GM18867 (cell line): ENCODE results near the gene LMTK2.
A peak's percentile ranks its signal among the peaks of the same experiment; 100 is the strongest.

Experiments
- ATAC-seq: cut with Tn5 transposase; IDR thresholded peaks from one replicate; pipeline ENCODE4 v1.9.1; 2021; ENCODE audit warnings: mild to moderate bottlenecking, moderate library complexity; ENCODE audit not compliant: unreplicated experiment

The LMTK2 gene

GRCh38 chr7:98200364-98200763 is 93.7 kb downstream of the LMTK2 start:
- peak; percentile 41 for ATAC-seq

- peak; percentile 91 for ATAC-seq
Measured at GRCh38 chr7:98202367-98203195, 95.9 kb downstream of the LMTK2 start.

GRCh38 chr7:98203261-98203963 is 96.8 kb downstream of the LMTK2 start:
- ATAC-seq, result peak; percentile 26

DNA sequence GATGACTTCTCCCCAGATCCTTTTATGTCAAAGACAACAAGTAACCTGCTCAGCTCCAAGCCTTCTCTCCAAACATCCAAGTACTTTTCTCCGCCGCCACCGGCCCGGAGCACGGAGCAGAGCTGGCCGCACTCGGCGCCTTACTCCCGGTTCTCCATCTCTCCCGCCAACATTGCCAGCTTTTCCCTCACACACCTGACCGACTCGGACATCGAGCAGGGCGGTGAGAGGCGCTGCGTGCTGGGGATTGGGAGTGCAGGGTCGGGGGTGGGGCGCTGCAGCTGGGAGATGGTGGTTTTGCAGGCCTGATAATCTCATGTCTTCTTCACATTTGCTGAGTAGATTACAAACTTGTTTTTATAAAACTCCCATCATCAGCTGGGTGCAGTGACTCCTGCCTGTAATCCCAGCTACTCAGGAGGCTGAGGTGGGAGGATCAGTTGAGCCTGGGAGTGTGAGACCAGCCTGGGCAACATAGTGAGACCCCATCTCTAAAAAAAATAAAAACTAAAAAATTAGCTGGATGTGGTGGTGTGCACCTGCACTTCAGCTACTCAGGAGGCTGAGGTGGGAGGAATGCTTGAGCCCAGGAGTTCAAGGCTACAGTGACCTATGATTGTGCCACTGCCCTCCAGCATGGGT is 97.4 kb downstream of the LMTK2 start:
- ATAC-seq, result no peak

DNA sequence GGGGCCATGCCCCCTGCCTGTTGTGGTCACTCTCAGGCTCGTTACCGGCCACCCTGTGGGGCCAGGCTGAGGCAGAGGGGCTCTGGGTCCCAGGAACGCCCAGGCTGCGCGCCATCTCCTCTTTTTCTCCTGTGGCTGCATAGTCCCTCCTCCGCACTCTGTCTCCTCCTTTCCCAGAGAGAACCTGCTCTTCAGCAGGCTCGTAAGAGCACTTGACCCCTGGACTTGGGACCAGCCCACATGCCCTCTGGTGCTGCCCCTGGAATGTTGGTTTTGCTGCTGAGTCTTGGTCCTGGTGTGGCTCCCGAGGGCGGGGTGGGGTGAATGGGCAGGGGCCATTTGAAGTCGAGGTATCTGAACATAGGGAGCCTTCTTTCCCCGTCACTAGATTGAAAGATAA is 98.0 kb downstream of the LMTK2 start:
- no peak for ATAC-seq

DNA sequence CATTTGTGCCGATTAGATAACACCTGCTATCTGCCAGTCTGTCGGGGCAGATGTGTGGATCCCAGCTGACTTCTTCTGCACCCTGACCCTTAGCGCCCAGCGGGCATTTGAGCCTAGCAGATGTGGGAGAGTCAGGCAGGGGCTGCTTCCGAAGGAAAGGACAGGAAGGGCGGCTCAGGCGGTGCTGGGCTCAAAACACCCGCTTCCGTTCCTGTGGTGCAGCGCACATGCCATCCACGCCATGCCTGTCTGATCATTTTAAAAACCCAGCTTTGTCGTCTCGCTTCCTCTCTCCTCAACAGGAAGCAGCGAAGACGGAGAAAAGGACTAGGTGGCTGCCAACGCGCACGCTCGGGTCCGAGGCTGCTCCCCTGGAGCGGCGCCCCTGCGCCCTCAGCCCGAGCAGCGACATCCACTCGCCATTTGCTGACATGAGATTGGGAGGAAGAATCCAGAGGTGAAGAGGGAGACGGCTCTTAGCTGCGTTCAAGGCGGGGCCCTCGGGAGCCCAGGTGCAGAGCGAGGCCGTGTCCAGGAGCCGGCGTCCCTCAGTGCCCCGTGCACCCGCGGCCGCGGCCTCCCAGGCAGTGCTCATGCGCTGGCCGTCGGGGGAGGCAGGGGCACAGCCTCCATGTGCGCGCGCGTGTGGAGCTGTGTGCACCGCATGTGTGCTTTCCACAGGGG is 98.6 kb downstream of the LMTK2 start:
- no peak for ATAC-seq

- ATAC-seq, result no peak
Measured at GRCh38 chr7:98206451-98207330, 100.0 kb downstream of the LMTK2 start.

DNA sequence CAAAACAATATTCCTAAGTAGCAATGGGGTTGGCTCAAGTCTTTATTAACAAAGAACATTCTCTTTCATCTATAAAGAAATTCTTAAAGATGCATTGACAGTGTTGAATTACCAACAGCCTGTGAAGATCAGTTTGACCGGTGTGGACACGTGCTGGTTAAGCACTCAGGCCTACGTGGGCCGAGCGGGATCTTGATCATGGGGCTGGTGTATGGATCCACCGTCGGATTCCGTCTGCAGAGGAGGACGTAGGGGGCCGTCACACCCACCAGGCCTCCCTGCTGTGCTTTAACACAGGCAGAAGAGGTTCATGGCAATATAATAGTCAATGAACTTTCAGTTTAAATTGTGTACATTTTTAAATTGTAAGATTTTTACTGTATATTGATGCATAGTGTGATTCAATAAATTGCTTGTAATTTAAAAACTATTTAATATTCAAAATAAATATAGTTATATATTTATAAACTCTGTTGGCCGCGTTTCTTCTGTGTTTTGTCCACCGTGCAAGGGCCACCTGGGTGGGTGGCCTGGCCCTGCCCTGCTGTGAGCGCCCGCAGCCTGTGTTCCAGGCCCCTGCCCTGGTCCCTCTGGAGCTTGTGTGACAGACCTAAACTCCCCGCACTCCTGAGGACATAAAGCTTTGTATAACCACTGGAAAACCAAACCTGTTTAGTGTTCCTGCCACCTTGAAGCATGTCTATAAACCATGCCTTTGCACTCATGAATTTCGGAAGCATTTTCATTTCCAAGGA is 102.7 kb downstream of the LMTK2 start:
- no peak for ATAC-seq

DNA sequence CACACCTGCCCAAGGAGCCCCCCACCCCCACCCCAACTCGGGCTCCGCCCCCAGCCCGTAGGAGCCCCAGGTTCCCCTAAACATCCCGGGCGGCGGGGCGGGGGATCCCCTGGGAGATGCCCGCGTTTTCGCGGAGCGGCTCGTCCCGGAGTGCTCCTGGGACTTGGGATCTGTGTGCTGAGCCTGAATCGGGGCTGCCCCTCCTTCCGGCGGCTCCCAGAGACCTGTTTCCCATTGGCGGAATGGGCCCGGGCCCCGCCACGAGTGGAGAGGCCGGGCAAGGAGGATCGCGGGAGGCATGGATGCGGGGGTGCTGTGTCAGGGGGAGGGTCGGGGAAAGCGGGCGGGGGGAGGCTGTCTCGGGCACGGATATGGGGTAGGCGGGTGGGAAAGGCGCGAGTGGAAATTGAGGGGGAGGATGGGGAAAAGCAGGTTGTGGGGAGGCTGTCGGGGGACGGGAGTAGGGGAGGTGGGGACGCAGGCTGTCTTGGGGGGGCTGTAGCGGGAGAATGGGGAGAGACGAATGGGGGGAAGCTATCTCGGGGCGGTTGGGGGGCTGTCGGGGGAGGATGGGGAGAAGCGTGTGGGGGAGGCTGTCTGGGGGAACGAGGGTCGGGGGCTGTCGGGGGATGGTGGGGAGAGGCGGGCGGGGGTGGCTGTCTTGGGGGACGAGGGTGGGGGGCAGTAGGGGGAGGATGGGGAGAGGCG is 104.0 kb downstream of the LMTK2 start:
- no peak for ATAC-seq

DNA sequence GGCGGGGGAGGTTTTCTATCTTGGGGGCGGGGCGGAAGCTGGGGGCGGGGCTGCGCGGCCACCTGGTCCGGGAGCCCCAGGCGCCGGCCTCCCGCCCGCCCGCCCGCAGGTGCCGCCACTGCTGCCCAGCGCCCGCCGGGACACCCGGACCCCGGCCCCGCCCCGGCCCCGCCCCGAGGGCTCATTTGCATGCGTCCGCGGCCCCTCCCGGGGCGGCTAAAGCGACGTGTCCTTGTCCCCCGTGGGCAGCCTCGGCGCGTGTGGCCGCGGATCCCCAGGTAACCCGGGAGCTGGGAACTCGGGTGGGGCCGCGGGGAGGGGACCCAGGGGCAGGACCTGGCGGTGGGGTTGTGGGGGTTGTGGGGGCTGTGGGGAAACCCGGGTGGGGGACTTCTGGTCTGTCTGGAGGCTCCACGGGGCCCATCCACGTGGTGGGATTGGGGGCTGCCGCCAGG is 104.6 kb downstream of the LMTK2 start, which contains the start of gene BHLHA15:
TSS of gene BHLHA15 (plus strand) at position 219 of the 455 bp plus-strand sequence. CDS start 871 bp downstream, outside the sequence.
- ATAC-seq, result peak; percentile 53

- peak; percentile 13 for ATAC-seq
Measured at GRCh38 chr7:98211676-98212531, 105.2 kb downstream of the LMTK2 start.

DNA sequence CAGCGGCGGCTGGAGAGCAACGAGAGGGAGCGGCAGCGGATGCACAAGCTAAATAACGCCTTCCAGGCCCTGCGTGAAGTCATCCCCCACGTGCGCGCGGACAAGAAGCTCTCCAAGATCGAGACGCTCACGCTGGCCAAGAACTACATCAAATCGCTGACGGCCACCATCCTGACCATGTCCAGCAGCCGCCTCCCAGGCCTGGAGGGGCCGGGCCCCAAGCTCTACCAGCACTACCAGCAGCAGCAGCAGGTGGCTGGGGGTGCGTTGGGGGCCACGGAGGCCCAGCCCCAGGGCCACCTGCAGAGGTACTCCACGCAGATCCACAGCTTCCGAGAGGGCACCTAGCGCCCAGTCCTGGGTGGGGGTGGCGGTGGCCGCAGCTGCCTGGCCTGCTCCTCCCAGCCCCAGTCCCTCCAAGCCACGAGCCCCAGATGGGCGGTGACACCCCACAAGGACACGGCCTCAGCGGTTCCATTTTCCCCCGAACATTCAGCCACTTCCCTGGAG is 105.9 kb downstream of the LMTK2 start:
- ATAC-seq, result no peak

GRCh38 chr7:98213296-98213887 is 106.7 kb downstream of the LMTK2 start:
- ATAC-seq, result no peak

- no peak for ATAC-seq
Measured at GRCh38 chr7:98213888-98214810, 107.5 kb downstream of the LMTK2 start.

DNA sequence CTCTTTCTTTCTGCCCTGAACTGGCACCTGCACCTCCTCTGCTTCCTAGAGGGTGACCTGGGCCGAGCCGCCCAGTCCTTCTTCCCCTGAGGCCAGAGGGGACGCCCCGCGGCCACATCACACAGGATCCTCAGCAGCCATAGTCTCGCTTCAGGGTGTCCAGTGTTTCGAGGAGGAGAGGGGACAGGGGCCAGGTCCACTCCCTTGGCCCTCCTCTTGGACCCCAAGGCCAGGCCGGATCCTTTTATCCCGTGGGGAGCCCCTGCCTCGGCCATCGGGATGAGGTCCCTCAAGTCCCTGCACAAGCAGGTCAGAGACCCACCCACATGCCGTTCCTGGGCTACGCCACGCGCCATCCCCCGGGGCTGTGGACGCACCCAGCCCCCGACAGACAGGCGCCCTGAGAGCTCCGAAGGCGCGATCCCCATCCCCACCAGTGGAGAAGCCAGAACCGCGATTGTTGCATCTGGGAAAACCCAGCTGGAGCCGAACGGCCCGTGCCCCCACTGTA is 108.2 kb downstream of the LMTK2 start:
- ATAC-seq, result no peak
